ENCODE measurements around the gene PHF8.
A peak's percentile ranks its signal among the peaks of the same experiment; 100 is the strongest.

Gene PHF8

DNA sequence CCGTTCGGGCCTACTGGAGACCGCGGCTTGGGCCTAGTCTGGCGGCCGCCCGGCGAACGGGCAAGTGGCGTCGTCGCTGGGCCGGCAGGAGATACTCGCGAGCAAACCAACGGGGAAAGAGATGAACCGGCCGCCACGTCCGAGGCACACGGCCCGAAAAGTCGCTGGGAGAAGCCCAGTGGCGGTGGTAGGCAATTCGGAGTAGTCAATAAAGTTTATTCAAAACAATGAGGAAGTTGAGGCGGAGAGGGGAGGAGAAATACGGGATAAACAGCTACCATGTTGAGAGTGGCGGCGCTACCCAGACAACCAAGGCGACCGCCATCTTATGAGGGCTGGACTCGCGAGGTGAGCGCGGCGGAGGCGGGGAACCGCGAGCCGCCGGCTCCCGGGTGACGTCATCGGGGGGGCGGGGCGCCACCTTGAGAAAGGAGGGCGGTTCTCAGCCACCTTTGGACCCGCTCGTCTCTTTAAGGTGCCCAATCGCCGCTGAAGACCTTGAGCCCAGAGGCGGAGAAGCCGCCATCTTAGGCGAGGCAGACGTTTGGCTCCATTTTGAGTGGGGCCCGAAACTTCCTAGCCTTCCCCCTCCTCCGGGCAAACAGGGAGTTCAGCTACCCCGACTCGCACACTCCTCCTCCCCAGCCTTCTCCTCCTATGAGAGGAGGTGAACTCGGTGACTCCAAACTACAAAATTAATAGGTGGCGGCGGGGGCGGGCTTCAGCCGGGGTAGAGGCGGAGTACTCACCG, at the start of gene PHF8:
Gene PHF8, minus strand, starts transcription at position 348 of the 751 bp plus-strand sequence. CDS start 1,745 bp downstream, outside the sequence.
- peak; percentile 43 to 59 for DNase-seq

DNA sequence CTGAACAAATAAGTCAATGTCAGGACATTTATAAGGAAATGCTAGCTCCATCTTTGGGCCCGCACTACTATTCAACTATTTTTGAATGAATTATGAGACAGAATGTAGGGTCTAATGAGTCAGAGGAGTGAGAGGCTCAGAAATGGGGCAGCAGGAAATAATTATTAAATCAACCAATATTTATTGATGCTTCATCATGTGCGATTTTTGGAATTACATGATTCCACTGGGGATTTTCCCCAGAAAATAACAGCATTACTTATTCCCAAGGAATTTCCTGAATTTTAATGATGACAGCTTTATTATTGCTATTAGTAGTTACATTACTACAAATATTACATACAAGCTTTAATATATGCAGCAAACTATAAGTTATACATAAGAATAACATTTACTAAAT, 49.3 kb upstream of the PHF8 start:
- no peak for DNase-seq

GRCh38 chrX:54093159-54093558, 48.9 kb upstream of the PHF8 start:
- no peak for DNase-seq

GRCh38 chrX:54090880-54091279, 46.6 kb upstream of the PHF8 start:
- no peak for DNase-seq

GRCh38 chrX:54089191-54089590, 44.9 kb upstream of the PHF8 start:
- DNase-seq: no peak

- DNase-seq: no peak
These were observed 43.4 kb upstream of the PHF8 start for GRCh38 chrX:54087661-54088060.

DNA sequence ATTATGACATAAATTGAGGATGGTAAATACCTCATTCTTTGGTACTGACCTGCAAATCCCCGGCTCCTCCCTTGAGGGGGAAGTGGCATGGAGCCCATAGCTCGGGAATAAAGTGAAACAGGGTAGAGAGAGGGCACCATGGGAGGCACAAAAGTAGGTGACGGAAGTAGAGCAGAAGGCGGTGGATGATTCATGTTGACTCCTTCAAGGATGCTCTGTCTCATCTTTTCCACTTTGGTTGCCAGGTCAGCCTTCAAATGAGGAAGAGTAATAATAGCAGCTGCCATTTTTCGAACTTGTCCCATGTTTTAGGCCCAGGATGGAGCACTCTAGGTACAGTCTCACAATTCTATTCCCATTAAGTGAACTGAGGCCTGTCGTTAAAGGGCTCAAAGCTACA, 41.4 kb upstream of the PHF8 start:
- no peak for DNase-seq

DNA sequence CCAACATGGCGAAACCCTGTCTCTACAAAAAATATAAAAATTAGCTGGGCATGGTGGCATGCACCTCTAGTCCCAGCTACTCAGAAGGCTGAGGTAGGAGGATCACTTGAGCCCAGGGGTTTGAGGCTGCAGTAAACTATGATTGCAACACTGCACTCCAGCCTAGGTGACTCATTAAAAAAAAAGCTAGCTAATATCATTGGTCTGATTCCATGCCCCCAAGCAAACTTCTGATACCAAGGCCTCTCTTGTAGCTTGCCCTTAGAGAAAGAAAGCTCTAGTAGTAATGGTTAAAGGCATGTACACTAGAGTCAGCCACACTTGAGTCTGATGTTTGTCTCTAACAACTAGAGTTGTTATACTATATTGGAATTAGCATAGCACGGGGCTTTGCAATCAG, 32.6 kb upstream of the PHF8 start:
- DNase-seq: no peak

GRCh38 chrX:54074826-54075225, 30.6 kb upstream of the PHF8 start:
- no peak for DNase-seq

DNA sequence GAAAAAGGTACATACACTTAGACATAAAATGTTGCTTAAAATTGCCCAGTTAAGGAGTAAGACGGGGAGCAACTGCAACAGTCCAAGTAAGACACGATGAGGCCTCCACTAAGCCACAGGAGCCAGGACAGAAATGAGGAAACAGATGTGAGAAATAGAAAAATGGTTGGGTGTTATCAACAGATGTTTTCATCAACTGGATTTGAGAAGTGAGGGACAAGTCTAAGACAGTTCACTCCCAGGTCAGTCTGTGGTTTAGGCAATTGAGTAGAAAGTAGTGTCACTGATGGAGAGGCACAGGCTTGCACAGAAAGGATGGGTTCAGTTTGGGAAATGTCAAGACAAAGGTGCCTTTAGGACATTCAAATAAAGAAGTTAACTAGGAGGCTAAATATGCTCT, 23.5 kb upstream of the PHF8 start:
- DNase-seq: no peak

DNA sequence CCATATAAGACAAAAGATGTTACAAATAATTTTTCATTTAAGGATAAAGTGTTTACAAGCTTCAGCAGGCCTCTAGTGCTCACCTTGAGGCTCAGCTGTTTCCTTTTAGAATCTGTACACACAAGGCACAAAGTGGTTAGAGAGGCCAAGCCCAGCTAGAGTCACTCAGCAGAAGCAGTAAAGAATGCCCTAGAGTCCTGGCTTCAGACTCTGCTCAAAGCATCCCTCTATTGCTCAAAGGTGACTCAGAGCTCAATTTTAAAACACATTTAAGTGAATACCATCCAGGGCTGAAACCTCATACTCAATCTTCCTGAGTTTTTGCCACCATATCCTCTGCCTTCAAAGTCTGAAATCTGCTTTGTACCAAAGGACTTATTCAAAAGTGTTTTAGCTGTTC, 22.6 kb upstream of the PHF8 start:
- no peak for DNase-seq

GRCh38 chrX:54064564-54064963, 20.3 kb upstream of the PHF8 start:
- DNase-seq: no peak

DNA sequence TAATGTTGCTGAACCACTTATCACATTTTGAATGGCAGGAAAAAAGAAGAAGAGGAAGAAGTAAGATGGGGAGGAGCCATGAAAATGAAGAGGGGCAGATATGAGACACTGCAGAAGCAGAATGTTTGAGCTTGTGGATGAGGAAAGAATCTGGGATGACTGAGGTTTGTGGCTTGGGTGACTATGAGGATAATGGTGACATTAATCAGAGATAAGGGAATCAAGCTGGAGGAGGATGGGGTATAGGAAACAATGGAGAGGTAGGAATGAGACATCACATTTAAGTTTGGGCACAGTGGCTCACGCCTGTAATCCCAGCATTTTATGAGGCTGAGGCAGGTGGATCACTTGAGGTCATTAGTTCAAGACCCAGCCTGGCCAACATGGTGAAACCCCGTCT, 19.1 kb upstream of the PHF8 start:
- no peak for DNase-seq

DNA sequence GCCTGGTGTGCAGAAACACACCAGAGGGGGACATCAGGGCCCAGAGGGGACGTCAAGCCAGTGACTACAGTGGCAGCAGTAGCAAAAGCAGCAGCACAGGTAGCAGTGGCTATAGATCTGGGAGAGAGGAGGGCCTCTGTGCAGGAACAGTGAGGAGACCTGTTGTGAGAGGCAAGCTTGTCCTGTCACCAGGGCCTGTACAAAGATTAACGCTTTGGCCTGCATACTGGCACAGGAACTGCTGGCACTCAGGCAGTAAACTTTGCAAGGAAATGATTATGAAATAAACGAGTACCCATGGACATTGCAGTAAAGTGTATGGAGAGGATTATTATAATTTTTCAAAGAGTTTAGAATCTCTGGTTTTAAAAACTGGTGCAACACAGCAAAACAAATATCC, 5.5 kb upstream of the PHF8 start:
- DNase-seq: no peak

GRCh38 chrX:54048412-54048811, 4.1 kb upstream of the PHF8 start:
- no peak for DNase-seq

DNA sequence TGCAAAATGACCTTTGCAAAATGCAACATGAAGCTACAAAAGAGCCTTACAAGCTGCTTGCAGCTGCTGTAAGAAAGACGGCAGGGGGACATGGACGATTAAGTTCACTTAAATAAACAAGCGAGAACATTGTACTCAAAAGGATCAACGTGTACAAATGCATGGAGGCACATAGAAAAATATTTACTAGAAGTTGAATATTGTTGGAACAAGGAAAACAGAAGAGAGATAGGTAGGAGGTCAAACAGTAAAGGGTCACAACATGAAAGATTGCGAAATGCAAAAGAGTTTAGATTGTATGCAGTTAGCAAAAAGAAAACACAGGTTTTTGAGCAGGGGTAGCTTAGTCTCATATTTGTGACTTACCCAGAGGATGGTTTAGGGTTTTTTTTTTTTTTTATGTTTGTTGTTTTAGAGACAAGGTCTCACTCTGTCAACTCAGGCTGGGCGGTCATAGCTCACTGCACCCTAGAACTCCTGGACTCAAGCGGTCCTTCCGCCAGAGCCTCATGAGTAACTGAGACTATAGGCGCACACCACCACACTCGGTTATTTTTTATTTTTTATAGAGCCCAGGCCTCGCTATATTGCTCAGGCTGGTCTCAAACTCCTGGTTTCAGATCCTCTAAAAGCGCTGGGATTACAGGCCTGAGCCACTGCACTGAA, 1.4 kb upstream of the PHF8 start:
- no peak for DNase-seq

- no peak for DNase-seq
These were observed 635 bp upstream of the PHF8 start for GRCh38 chrX:54044877-54045338.

DNA sequence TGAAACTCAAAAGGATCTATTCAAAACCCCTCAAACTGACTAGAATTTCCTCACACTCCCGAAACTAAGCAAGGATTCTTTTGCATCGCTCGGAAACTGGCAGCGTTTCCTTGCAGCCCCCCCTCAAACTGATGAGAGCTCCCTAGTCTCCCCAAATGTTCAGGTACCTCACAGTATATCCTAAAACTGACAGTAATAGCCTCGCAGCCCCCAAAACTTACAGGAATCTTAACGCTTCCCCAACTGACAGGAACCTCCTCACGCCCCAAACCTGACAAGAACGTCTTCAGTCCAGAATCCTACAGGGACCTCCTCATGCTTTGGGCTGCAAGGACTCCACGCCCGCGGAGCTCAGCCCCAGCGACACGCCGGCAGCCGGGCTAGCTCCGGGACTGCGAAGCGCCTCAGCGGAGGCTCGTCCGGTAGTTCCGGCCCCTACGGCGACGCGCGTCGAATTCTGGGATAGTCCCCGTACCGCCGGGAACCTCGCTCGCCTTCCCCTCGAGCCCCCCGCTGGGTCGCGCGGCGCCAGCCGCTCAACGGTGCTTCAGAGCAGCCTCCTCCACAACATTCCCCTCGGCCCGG, 640 bp downstream of the PHF8 start:
- DNase-seq: no peak

DNA sequence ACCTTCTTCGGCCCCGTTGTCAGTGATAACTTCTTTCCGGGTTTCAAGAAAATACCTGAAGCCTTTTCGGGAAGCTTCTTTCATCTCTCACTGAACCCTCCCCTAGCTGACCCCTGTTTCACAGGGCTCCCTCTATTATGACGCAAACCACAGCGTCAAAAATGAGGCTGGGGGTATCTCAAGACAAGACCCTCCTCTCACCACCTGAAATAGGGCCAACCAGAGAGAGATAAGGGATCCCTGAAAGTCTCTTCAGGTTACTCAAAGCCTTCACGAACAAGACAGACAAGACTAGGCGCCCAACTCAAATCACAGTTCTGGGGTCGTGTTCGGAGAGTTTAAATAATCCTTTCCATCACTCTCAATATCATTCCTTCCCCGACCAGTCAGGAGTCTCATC, 1.2 kb downstream of the PHF8 start:
- no peak for DNase-seq

- DNase-seq: no peak
These were observed 1.7 kb downstream of the PHF8 start for GRCh38 chrX:54042609-54043021.

DNA sequence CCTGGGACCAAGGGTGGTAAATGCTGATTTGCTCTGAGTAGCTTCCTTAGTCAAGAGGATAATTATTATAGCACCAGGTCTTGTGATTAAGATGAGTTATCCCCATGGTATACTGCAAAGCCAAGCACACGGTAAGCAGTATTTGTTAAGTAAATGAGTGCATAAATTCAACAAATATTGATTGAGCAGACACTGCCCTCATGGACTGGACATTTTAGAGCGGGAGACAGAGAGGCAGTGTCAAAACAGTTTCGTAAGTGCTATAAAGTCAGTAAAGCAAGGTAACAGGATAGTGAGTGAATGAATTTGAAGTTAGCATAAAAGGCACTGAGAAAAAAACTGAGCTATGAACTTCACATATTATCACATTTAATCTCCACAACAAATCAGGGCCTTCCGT, 13.9 kb downstream of the PHF8 start:
- no peak for DNase-seq

DNA sequence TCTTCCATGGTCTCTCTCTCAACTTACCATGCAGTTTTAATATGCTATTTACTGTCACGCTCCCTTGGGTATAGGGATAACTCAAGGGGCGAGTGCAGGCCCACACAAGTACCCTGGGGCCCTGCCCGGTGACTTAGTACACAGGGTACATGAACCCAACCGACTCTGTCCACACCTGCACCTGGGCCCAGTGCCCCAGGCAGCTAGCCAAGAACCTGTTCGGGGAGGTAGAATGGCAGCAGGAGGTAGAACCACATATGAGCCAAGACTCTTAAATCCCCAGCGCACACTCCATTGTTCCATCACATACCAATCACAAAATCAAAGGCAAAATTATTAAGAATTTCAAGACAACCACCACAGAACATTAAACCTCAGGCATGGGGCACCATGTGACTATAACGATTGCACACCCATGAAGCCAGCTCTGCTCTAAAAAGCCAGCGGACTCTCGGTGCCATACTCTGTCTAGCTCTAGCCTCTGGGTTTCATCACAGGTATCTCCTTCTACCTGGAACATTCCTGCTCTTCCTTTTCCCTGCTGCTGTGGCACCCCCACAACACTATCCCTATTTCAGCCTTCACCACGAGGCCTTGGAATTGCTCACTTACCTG, 14.6 kb downstream of the PHF8 start:
- DNase-seq: no peak

- DNase-seq: no peak
These were observed 19.9 kb downstream of the PHF8 start for GRCh38 chrX:54024350-54024749.
